ENCODE measurements around the gene PSMD3.

GRCh38 chr17:39949028-39949427 is 31.6 kb upstream of the PSMD3 start:
- TF ChIP-seq CTCF (IDR thresholded peaks at IDR 0.05; ENCODE audit: poor library complexity) (no peak), EZH2phosphoT487 (IDR thresholded peaks at IDR 0.05; ENCODE audit: low read depth, severe bottlenecking, unreplicated experiment) (no peak)
